ENCODE measurements around the gene NME2. TPM values are rescaled to one million over a fixed set of nuclear protein-coding genes. Genes with fewer than 3 reads are reported as not detected.
A peak's percentile ranks its signal among the peaks of the same experiment; 100 is the strongest.

NME2 gene
- total and polyA plus RNA-seq, 8 donors: 247 to 546 (median 294) TPM

- Histone ChIP-seq H3K27ac (no peak overlapping the region), H3K27me3 (no peaks in the 10 kb centered on the region), H3K4me3 (no peak overlapping the region), H3K4me1 (peaks cover 0 to 2% of the 10 kb centered on the region in 2 donors), H3K36me3 (peaks cover 0 to 97% of the 10 kb centered on the region in 2 donors), H3K9me3 (no peaks in the 10 kb centered on the region)
- no peak for TF ChIP-seq CTCF (IDR thresholded peaks at IDR 0.05)
- intact Hi-C loops (cut with DNase I): no loop called here
- DNase-seq (no peak), ATAC-seq (no peak)
Measured at GRCh38 chr17:51200295-51200694, 34.1 kb downstream of the NME2 start.

- Histone ChIP-seq H3K4me3 (no peak overlapping the region), H3K36me3 (peaks cover 0 to 99% of the 10 kb centered on the region in 2 donors), H3K9me3 (no peaks in the 10 kb centered on the region), H3K27ac (peak overlapping the region in 1 of 2 donors; percentile 28), H3K27me3 (no peaks in the 10 kb centered on the region), H3K4me1 (peaks cover 0 to 2% of the 10 kb centered on the region in 2 donors)
- TF ChIP-seq CTCF (IDR thresholded peaks at IDR 0.05): no peak
- intact Hi-C loops (cut with DNase I): no loop called here
- DNase-seq (no peak), ATAC-seq (no peak)
Measured at GRCh38 chr17:51200846-51201245, 34.6 kb downstream of the NME2 start.

- DNase-seq: no peak
Measured at GRCh38 chr17:51203838-51204237, 37.6 kb downstream of the NME2 start.

GRCh38 chr17:51214920-51215319 is 48.7 kb downstream of the NME2 start:
- H3K36me3 ChIP-seq: peaks cover 0 to 73% of the 10 kb centered on the region in 2 donors
- ATAC-seq: no peak

More at GRCh38 chr17:51203838-51204237, 37.6 kb downstream of the NME2 start:
- ATAC-seq: no peak
- H3K36me3 ChIP-seq: peaks cover 5 to 98% of the 10 kb centered on the region in 2 donors
- peaks cover 0 to 2% of the 10 kb centered on the region in 2 donors for H3K4me1 ChIP-seq
- H3K27me3 ChIP-seq: no peaks in the 10 kb centered on the region
- no peak overlapping the region for H3K4me3 ChIP-seq
- no peak for TF ChIP-seq CTCF (IDR thresholded peaks at IDR 0.05)
- H3K27ac ChIP-seq: no peak overlapping the region
- H3K9me3 ChIP-seq: no peaks in the 10 kb centered on the region
- intact Hi-C loops (cut with DNase I): no loop called here

GRCh38 chr17:51217946-51218345 is 51.7 kb downstream of the NME2 start:
- H3K4me1 ChIP-seq: no peaks in the 10 kb centered on the region
- no peaks in the 10 kb centered on the region for H3K27me3 ChIP-seq
- H3K4me3 ChIP-seq: no peak overlapping the region
- TF ChIP-seq CTCF (IDR thresholded peaks at IDR 0.05): no peak
- peaks cover 0 to 77% of the 10 kb centered on the region in 2 donors for H3K36me3 ChIP-seq
- DNase-seq (no peak), ATAC-seq (no peak)
- intact Hi-C loops (cut with DNase I): no loop called here
- H3K9me3 ChIP-seq: no peaks in the 10 kb centered on the region
- no peak overlapping the region for H3K27ac ChIP-seq

More at GRCh38 chr17:51214920-51215319, 48.7 kb downstream of the NME2 start:
- intact Hi-C loops (cut with DNase I): no loop called here
- Histone ChIP-seq H3K27ac (no peak overlapping the region), H3K4me3 (no peak overlapping the region), H3K4me1 (no peaks in the 10 kb centered on the region), H3K9me3 (no peaks in the 10 kb centered on the region), H3K27me3 (no peaks in the 10 kb centered on the region)
- DNase-seq: no peak
- no peak for TF ChIP-seq CTCF (IDR thresholded peaks at IDR 0.05)
